ENCODE data around the gene MGAT4A.

DNA sequence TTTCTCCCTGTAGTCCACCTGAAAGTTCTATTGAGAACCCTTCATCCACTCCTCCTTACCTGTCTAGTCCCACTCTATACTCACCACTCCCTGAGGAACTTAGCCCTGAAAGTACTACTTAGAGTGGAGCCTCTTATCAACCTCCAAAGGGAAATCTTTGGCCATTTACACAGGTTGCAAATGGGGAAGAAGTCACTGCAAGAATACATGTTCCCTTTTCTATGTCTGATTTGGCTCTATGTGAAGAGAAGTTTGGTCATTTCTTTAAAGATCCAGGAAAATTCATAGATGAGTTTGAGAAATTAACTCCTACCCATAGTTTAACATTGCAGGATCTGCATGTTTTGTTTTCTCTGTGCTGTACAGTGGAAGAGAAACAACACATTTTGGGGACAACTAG lies 22.9 kb upstream of the MGAT4A start:
- TF ChIP-seq, protein P1, sequence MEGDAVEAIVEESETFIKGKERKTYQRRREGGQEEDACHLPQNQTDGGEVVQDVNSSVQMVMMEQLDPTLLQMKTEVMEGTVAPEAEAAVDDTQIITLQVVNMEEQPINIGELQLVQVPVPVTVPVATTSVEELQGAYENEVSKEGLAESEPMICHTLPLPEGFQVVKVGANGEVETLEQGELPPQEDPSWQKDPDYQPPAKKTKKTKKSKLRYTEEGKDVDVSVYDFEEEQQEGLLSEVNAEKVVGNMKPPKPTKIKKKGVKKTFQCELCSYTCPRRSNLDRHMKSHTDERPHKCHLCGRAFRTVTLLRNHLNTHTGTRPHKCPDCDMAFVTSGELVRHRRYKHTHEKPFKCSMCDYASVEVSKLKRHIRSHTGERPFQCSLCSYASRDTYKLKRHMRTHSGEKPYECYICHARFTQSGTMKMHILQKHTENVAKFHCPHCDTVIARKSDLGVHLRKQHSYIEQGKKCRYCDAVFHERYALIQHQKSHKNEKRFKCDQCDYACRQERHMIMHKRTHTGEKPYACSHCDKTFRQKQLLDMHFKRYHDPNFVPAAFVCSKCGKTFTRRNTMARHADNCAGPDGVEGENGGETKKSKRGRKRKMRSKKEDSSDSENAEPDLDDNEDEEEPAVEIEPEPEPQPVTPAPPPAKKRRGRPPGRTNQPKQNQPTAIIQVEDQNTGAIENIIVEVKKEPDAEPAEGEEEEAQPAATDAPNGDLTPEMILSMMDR (IDR thresholded peaks at IDR 0.05; ENCODE audit: low read depth, low read length), result no peak
- no peak for TF ChIP-seq POLR2A (IDR thresholded peaks at IDR 0.05; ENCODE audit: extremely low read depth, insufficient read length)
- TF ChIP-seq, protein P2, sequence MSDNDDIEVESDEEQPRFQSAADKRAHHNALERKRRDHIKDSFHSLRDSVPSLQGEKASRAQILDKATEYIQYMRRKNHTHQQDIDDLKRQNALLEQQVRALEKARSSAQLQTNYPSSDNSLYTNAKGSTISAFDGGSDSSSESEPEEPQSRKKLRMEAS (IDR thresholded peaks at IDR 0.05; ENCODE audit: low read depth, low read length), result no peak
